Gastroesophageal sphincter (tissue), 4 donors: ENCODE results near the gene OLIG1. TPM values are rescaled to one million over a fixed set of nuclear protein-coding genes. Genes with fewer than 3 reads are reported as not detected.

ENCODE experiments used
- ATAC-seq: fragments of 150-250 bp; one replicate; pipeline ENCODE4 v1.9.1; 2016; ENCODE audit warnings: mild to moderate bottlenecking, moderate library complexity
- H3K27ac ChIP-seq, 4 donors: fragments of 200-600 bp; sonication (generic) in 3 of 4; 1 replicate in 3 of 4; 2 replicates in 1 of 4; pipeline ENCODE4 v1.5.1; 2016 to 2019
- H3K27me3 ChIP-seq: fragments of 200-600 bp; sonication (generic); one replicate; pipeline ENCODE4 v1.5.1; 2019
- H3K36me3 ChIP-seq, 2 donors: fragments of 200-600 bp; sonication (generic); one replicate each; pipeline ENCODE4 v1.5.1; 2019; ENCODE audit warnings: control low read depth in 1 of 2
- H3K4me1 ChIP-seq, 3 donors: fragments of 200-600 bp; sonication (generic); 1 replicate in 2 of 3; 2 replicates in 1 of 3; pipeline ENCODE4 v1.5.1; 2016 to 2019; ENCODE audit warnings: control low read depth in 2 of 3
- H3K4me3 ChIP-seq, 2 donors: fragments of 200-600 bp; sonication (generic); one replicate each; pipeline ENCODE4 v1.5.1; 2019; ENCODE audit warnings: mild to moderate bottlenecking in 1 of 2, moderate library complexity in 1 of 2
- H3K9me3 ChIP-seq, 3 donors: fragments of 200-600 bp; sonication (generic); one replicate each; pipeline ENCODE4 v1.5.1; 2017 to 2019; ENCODE audit warnings: control low read depth in 2 of 3
- EP300 ChIP-seq: sonication (generic); formaldehyde crosslinking; IDR thresholded peaks from one replicate; pipeline ENCODE4 v1.6.1; 2017; ENCODE audit warnings: antibody characterized with exemption, mild to moderate bottlenecking
- POLR2A ChIP-seq, 2 donors: fragments of 450-650 bp; IDR thresholded peaks; one replicate each; pipeline ENCODE4 v1.6.1; 2017; ENCODE audit warnings: antibody characterized with exemption in 2 of 2, mild to moderate bottlenecking in 2 of 2, moderate library complexity in 1 of 2
- POLR2AphosphoS5 ChIP-seq: sonication (generic); formaldehyde crosslinking; IDR thresholded peaks from one replicate; pipeline ENCODE4 v1.6.1; 2017; ENCODE audit warnings: antibody characterized with exemption
- WGBS, 2 donors: methylation state at CpG; one replicate each; pipeline ENCODE4 v1.1.5; 2018; ENCODE audit warnings: low coverage in 1 of 2; 5-methylcytosine and 5-hydroxymethylcytosine counted together
- total RNA-seq, 4 donors: library from RNA; depleted of rRNA; stranded (reverse); fragments of >200 nt; gene quantifications; one replicate each; pipeline ENCODE4 v1.1.0, GENCODE V29; 2016
- TF ChIP-seq, protein P1 (sequence below), 4 experiments: fragments of 200-600 bp in 2 of 4; fragments of 450-650 bp in 2 of 4; sonication (generic) in 1 of 4; IDR thresholded peaks; one replicate each; pipeline ENCODE4 v1.5.1; 2017 to 2019; ENCODE audit warnings: antibody characterized with exemption in 4 of 4, mild to moderate bottlenecking in 2 of 4, moderate library complexity in 2 of 4

The OLIG1 gene
- total RNA-seq, 4 donors from 2014 or later, result not detected

DNA sequence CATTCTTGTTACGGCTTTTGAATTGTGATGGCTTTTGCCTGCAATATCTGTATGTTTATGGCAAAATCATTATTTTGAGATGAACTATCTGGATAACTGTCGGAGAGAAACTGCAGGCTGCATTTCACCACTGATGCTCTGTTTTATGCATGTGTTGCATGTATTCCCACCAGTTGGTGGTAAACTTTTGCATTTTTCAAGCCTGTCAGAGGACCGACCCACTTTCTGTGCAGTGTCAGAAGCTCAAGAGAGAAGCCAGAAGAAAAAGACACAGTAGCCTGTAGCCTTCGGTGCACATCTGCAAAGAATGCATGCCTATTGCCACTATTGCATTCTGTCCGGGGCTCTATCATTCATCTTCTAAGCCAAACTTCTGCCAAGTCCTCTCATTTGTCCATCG lies 41.6 kb downstream of the OLIG1 start:
- Histone ChIP-seq H3K27me3 (peaks cover 91% of the 10 kb centered on the region), H3K9me3 (no peaks in the 10 kb centered on the region), H3K4me3 (no peak overlapping the region), H3K4me1 (peaks cover 0 to 9% (median 0%) of the 10 kb centered on the region in 3 donors), H3K27ac (no peak overlapping the region), H3K36me3 (no peaks in the 10 kb centered on the region)
- ATAC-seq, result no peak
- no peak for TF ChIP-seq EP300
- no peak for TF ChIP-seq POLR2AphosphoS5
- TF ChIP-seq POLR2A (IDR thresholded peaks at IDR 0.05), result no peak
- TF ChIP-seq, protein P1, sequence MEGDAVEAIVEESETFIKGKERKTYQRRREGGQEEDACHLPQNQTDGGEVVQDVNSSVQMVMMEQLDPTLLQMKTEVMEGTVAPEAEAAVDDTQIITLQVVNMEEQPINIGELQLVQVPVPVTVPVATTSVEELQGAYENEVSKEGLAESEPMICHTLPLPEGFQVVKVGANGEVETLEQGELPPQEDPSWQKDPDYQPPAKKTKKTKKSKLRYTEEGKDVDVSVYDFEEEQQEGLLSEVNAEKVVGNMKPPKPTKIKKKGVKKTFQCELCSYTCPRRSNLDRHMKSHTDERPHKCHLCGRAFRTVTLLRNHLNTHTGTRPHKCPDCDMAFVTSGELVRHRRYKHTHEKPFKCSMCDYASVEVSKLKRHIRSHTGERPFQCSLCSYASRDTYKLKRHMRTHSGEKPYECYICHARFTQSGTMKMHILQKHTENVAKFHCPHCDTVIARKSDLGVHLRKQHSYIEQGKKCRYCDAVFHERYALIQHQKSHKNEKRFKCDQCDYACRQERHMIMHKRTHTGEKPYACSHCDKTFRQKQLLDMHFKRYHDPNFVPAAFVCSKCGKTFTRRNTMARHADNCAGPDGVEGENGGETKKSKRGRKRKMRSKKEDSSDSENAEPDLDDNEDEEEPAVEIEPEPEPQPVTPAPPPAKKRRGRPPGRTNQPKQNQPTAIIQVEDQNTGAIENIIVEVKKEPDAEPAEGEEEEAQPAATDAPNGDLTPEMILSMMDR (IDR thresholded peaks at IDR 0.05), result no peak
- 22 to 23% methylated on average over 5 to 6 of the region's 6 CpGs for WGBS, 2 donors

DNA sequence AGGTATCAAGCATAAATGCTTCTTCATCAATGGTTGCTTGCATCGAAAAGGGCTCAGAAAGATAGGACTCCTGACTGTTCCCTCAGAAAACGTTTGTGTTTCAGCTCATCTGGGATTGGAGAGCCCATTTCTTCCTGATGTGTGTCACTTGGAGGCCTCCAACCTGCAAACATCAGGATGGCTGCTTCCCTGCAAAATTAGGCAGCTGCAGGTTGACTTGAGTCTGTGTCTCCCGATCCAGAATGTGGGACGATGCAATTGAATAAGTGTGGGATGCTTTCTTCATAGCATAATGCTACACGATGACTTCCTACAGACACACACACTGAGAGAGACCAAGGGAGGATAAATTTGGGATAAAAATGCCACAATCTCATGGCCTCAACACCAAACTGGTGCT lies 42.2 kb downstream of the OLIG1 start:
- H3K27ac ChIP-seq, result no peak overlapping the region
- H3K4me3 ChIP-seq, result no peak overlapping the region
- 15 to 30% methylated on average over 2 to 4 of the region's 5 CpGs for WGBS, 2 donors
- no peaks in the 10 kb centered on the region for H3K9me3 ChIP-seq
- H3K36me3 ChIP-seq, result no peaks in the 10 kb centered on the region
- no peak for TF ChIP-seq POLR2AphosphoS5
- no peak for TF ChIP-seq POLR2A (IDR thresholded peaks at IDR 0.05)
- TF ChIP-seq, protein P1 (IDR thresholded peaks at IDR 0.05), result no peak
- TF ChIP-seq EP300, result no peak
- H3K27me3 ChIP-seq, result peaks cover 96% of the 10 kb centered on the region
- ATAC-seq, result no peak
- peaks cover 0 to 9% (median 0%) of the 10 kb centered on the region in 3 donors for H3K4me1 ChIP-seq

DNA sequence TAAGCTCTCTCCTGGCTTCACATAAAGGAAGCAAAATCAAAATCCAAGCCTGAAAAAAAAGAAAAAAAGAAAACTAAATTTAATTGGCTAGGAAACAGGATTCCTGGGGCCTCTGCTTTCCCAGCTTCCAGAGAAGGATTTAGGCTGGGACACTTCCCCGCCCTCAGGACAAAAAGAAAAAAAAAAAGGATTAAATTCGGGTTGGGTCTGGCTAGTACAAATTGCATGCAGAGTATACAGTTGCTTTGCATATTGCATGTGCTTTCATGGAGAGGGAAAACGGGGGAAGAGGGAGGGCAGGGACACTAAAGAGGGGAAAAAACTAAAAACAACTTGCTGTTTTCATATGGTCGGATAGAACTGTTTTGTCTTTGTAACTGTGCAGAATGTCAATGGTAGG lies 42.7 kb downstream of the OLIG1 start:
- H3K4me3 ChIP-seq, result no peak overlapping the region
- peaks cover 0 to 9% (median 0%) of the 10 kb centered on the region in 3 donors for H3K4me1 ChIP-seq
- WGBS, 2 donors, result 34 to 53% methylated on average over 4 of the region's 4 CpGs
- no peak for ATAC-seq
- no peaks in the 10 kb centered on the region for H3K36me3 ChIP-seq
- H3K27me3 ChIP-seq, result peaks cover 100% of the 10 kb centered on the region
- H3K27ac ChIP-seq, result no peak overlapping the region
- TF ChIP-seq, protein P1 (IDR thresholded peaks at IDR 0.05), result no peak
- no peaks in the 10 kb centered on the region for H3K9me3 ChIP-seq

DNA sequence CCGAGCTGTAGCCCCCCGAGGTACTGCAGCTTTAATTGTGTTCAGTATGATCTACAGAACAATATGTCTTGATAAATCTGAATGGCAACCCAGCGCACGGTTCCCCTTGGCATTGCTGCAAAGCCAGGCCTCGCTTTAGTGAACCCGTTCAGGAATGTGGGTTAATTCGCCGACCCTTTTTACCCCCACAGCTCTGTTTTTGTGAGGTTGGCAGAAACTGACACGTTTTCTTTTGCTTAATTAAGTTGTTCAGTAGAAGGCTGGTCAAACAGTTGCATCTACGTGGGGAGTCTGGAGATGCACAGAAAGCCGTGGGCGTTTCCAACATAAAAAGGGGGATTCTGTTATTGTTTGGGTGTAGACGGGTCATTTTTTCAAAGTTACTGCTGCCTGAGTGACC lies 43.2 kb downstream of the OLIG1 start:
- Histone ChIP-seq H3K9me3 (no peaks in the 10 kb centered on the region), H3K36me3 (no peaks in the 10 kb centered on the region), H3K27me3 (peaks cover 100% of the 10 kb centered on the region), H3K4me1 (peaks cover 0 to 9% (median 0%) of the 10 kb centered on the region in 3 donors), H3K27ac (no peak overlapping the region), H3K4me3 (no peak overlapping the region)
- WGBS, 2 donors, result 46 to 55% methylated on average over 10 to 13 of the region's 13 CpGs
- no peak for ATAC-seq
- TF ChIP-seq POLR2A (IDR thresholded peaks at IDR 0.05), result no peak
- no peak for TF ChIP-seq POLR2AphosphoS5
- no peak for TF ChIP-seq EP300
- TF ChIP-seq, protein P1 (IDR thresholded peaks at IDR 0.05), result no peak

DNA sequence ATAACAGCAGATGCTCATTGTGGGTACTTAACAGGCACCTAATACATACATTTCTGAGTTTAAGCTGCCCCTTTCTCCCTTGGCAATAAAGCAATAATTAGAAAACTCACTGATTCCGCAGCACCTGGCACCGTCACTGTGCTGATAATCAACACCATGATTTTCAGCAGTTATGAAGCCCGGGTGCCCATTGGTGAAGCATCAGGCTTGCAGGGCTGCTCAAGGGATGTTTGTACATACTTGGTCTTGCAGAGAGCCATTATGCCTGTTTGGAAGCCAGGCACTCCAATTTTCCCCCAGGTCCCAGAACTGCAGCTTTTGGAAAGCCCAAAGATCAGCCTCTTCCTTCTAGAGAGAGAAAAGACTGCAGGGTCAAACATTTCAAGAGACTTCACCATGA lies 44.3 kb downstream of the OLIG1 start:
- H3K36me3 ChIP-seq, result no peaks in the 10 kb centered on the region
- H3K4me1 ChIP-seq, result peaks cover 0 to 7% (median 0%) of the 10 kb centered on the region in 3 donors
- no peak for ATAC-seq
- WGBS, 2 donors, result 95% methylated on average over 3 of the region's 3 CpGs; no CpG with 5 or more reads in 1 of the 2 donors
- TF ChIP-seq POLR2A (IDR thresholded peaks at IDR 0.05) (no peak), EP300 (no peak), POLR2AphosphoS5 (no peak)
- TF ChIP-seq, protein P1 (IDR thresholded peaks at IDR 0.05), result no peak
- no peak overlapping the region for H3K4me3 ChIP-seq
- H3K9me3 ChIP-seq, result no peaks in the 10 kb centered on the region
- H3K27ac ChIP-seq, result no peak overlapping the region
- peaks cover 94% of the 10 kb centered on the region for H3K27me3 ChIP-seq
